ENCODE measurements around the gene GTPBP1.

GRCh38 chr22:38761202-38762162 is 55.7 kb downstream of the GTPBP1 start:
- TF ChIP-seq EP300 (IDR thresholded peaks at IDR 0.05) (no peak), CTCF (IDR thresholded peaks at IDR 0.05) (no peak), POLR2A (IDR thresholded peaks at IDR 0.05) (no peak), POLR2AphosphoS5 (IDR thresholded peaks at IDR 0.05) (no peak)
